Keratinocyte (primary cell): ENCODE data around the gene TMEM132D. TPM values are rescaled to one million over a fixed set of nuclear protein-coding genes. Genes with fewer than 3 reads are reported as not detected.

Experiments
- DNase-seq: peaks from one replicate; pipeline ENCODE4 v3.0.0-alpha.2; 2011; ENCODE audit warnings: low read depth, missing footprints, low spot score
- FAIRE-seq: peaks from 2 replicates; lab custom pipeline; 2011; peaks lifted over from hg19 to GRCh38; lab: Jason Lieb, UNC
- H2AFZ ChIP-seq: 2 replicates; pipeline ENCODE4 v1.6.0; 2012; ENCODE audit warnings: low read length, control low read depth, inconsistent platforms; ENCODE audit not compliant: control insufficient read depth
- H3K27ac ChIP-seq: 2 replicates; pipeline ENCODE4 v1.5.1; 2011; ENCODE audit warnings: low read length; ENCODE audit not compliant: control insufficient read depth, insufficient read depth
- H3K27me3 ChIP-seq: 3 replicates; pipeline ENCODE4 v1.6.0; 2011; ENCODE audit warnings: low read length; ENCODE audit not compliant: control insufficient read depth, insufficient read depth; ENCODE audit errors: extremely low read depth
- H3K36me3 ChIP-seq, 2 experiments: 2 replicates in 1 of 2; 3 replicates in 1 of 2; pipeline ENCODE4 v1.5.1; 2011; ENCODE audit warnings: low read length in 2 of 2, mild to moderate bottlenecking in 1 of 2; ENCODE audit not compliant: control insufficient read depth in 2 of 2, insufficient read depth in 2 of 2; ENCODE audit errors: extremely low read depth in 1 of 2
- H3K4me1 ChIP-seq: 3 replicates; pipeline ENCODE4 v1.5.1; 2011; ENCODE audit warnings: low read length; ENCODE audit not compliant: control insufficient read depth, insufficient read depth; ENCODE audit errors: extremely low read depth
- H3K4me2 ChIP-seq: 3 replicates; pipeline ENCODE4 v1.6.0; 2011; ENCODE audit warnings: low read depth, low read length; ENCODE audit not compliant: control insufficient read depth, insufficient read depth; ENCODE audit errors: extremely low read depth
- H3K4me3 ChIP-seq, 3 experiments: fragments of 200-600 bp in 1 of 3; sonication (generic) in 1 of 3; 2 replicates in 2 of 3; 3 replicates in 1 of 3; pipeline ENCODE4 v1.5.1; 2011 to 2016; ENCODE audit warnings: low read length in 3 of 3, mild to moderate bottlenecking in 3 of 3, control low read depth in 2 of 3, inconsistent platforms in 1 of 3, low read depth in 1 of 3, mixed read lengths in 1 of 3, mixed run types in 1 of 3, moderate library complexity in 1 of 3; ENCODE audit not compliant: control insufficient read depth in 2 of 3, insufficient read depth in 2 of 3; ENCODE audit errors: extremely low read depth in 1 of 3
- H3K79me2 ChIP-seq: 2 replicates; pipeline ENCODE4 v1.6.0; 2012; ENCODE audit warnings: low read length; ENCODE audit not compliant: control insufficient read depth, insufficient read depth
- H3K9ac ChIP-seq: 3 replicates; pipeline ENCODE4 v1.6.0; 2011; ENCODE audit warnings: low read length; ENCODE audit not compliant: control insufficient read depth, insufficient read depth; ENCODE audit errors: extremely low read depth
- H3K9me1 ChIP-seq: 3 replicates; pipeline ENCODE4 v1.6.0; 2011; ENCODE audit warnings: low read length; ENCODE audit not compliant: control insufficient read depth, insufficient read depth; ENCODE audit errors: extremely low read depth
- H3K9me3 ChIP-seq: 2 replicates; pipeline ENCODE4 v1.5.1; 2012; ENCODE audit warnings: low read depth, low read length; ENCODE audit not compliant: control insufficient read depth
- H4K20me1 ChIP-seq: 3 replicates; pipeline ENCODE4 v1.6.0; 2011; ENCODE audit warnings: low read length; ENCODE audit not compliant: control insufficient read depth, insufficient read depth; ENCODE audit errors: extremely low read depth
- EZH2 ChIP-seq: IDR thresholded peaks from one replicate; pipeline ENCODE4 v1.6.1; 2012; ENCODE audit warnings: inconsistent platforms, mild to moderate bottlenecking, low read length, moderate library complexity
- dilution Hi-C: fragments of 300-500 bp; cut with MboI; formaldehyde crosslinking; loops from one replicate; pipeline ENCODE4 v1.7.0; 2020; ENCODE audit warnings: low sequenced_read_pairs; ENCODE audit not compliant: extremely low pct_ligation_motif_present
- polyA plus RNA-seq, 5 experiments: library from polyadenylated mRNA; depleted of rRNA in 3 of 5; stranded (reverse) in 3 of 5; stranded (forward) in 1 of 5; unstranded in 1 of 5; fragments of >200 nt; gene quantifications; 1 replicate in 1 of 5; 2 replicates in 3 of 5; 3 replicates in 1 of 5; pipeline versions ENCODE4 v1.2.1 to v1.2.3, GENCODE V29; 2011 to 2012; ENCODE audit warnings: missing spikeins in 2 of 5, low read depth in 1 of 5, low replicate concordance in 1 of 5
- TF ChIP-seq, protein P1 (sequence below), 3 experiments: IDR thresholded peaks in 1 of 3; conservative IDR thresholded peaks in 1 of 3; optimal IDR thresholded peaks in 1 of 3; 2 replicates in 2 of 3; 3 replicates in 1 of 3; pipeline versions ENCODE3 to v1.5.1; 2011; ENCODE audit warnings: low read length in 3 of 3, mild to moderate bottlenecking in 3 of 3, moderate library complexity in 2 of 3, control low read depth in 1 of 3, inconsistent platforms in 1 of 3; ENCODE audit not compliant: insufficient read depth in 2 of 3; ENCODE audit errors: extremely low read depth in 1 of 3

TMEM132D gene
- polyA plus RNA-seq, 1 donor (not counting 4 experiments of a cell fraction or from before 2014, with no cell fraction given), result not detected

DNA sequence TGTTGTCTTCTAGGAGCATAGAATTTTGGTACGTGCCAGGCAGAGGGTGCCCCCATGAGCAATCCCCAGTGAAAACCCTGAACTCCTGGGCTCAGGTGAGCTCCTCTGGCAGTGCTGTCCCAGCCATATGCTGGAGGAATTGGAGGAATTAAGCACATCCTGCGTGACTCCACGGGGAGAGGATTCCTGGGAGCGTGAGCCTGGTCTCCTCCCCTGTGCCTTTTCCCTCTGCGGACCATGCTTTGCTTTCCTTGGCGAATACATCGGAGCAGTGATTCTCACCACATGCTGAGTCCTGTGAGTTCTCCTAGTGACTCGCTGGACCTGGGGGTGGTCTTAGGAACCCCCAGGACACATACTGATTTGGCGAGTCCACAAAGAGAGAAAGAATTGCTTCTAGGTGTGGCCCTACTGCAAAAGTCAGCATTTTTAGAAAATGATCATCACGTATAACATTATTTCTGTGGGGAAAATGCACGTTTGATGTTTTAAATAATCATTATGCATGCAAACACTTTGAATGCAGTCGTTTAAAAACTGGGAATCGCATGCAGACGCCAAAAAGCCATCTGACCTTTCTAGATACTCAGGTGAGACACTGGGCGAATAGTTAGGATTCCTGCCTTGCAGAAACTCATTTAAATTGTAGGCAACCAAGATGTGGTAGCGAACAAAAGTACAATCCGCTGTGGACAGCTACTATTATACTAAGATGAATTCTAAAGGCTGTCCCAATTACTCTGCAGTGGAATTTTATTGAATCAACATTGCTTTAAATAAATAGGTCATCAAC, 370.9 kb downstream of the TMEM132D start:
- Histone ChIP-seq H3K36me3 (no peaks in the 10 kb centered on the region), H3K9ac (no peak overlapping the region), H3K79me2 (no peaks in the 10 kb centered on the region), H3K4me1 (no peaks in the 10 kb centered on the region), H4K20me1 (no peaks in the 10 kb centered on the region), H2AFZ (no peak overlapping the region), H3K4me3 (no peak overlapping the region), H3K4me2 (no peak overlapping the region), H3K27me3 (no peaks in the 10 kb centered on the region), H3K27ac (no peak overlapping the region), H3K9me1 (no peaks in the 10 kb centered on the region), H3K9me3 (no peaks in the 10 kb centered on the region)
- FAIRE-seq, result no peak
- TF ChIP-seq EZH2, result no peak
- TF ChIP-seq, protein P1, sequence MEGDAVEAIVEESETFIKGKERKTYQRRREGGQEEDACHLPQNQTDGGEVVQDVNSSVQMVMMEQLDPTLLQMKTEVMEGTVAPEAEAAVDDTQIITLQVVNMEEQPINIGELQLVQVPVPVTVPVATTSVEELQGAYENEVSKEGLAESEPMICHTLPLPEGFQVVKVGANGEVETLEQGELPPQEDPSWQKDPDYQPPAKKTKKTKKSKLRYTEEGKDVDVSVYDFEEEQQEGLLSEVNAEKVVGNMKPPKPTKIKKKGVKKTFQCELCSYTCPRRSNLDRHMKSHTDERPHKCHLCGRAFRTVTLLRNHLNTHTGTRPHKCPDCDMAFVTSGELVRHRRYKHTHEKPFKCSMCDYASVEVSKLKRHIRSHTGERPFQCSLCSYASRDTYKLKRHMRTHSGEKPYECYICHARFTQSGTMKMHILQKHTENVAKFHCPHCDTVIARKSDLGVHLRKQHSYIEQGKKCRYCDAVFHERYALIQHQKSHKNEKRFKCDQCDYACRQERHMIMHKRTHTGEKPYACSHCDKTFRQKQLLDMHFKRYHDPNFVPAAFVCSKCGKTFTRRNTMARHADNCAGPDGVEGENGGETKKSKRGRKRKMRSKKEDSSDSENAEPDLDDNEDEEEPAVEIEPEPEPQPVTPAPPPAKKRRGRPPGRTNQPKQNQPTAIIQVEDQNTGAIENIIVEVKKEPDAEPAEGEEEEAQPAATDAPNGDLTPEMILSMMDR (optimal IDR thresholded peaks at IDR 0.05 in 1 of 3, IDR thresholded peaks at IDR 0.05 in 1 of 3, conservative IDR thresholded peaks at IDR 0.05 in 1 of 3; ENCODE audit: extremely low read depth in 1 of 3, insufficient read depth in 2 of 3, low read length in 3 of 3), result no peak
- dilution Hi-C loops, result no loop called here
- DNase-seq, result no peak

DNA sequence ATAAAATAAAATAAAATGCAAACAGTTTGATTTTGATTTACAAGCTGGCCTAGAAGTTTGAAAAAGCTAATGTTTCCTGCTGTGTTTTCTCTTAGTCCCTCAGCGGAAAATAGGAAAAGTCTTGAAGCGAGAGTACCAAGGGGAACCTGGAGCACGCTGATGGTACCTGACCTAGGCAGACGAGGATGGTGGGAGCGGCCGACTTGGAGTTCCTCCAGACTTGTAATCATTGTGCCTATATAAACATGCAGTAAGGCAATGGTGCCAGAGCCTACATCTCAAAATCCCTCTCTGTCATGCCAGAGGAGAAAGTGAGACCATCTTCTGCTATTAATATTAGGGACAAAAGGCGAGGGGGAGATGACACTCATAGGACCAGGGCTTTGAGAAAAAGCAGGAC, 371.7 kb downstream of the TMEM132D start:
- H3K27me3 ChIP-seq, result no peaks in the 10 kb centered on the region
- H3K4me1 ChIP-seq, result no peaks in the 10 kb centered on the region
- H4K20me1 ChIP-seq, result no peaks in the 10 kb centered on the region
- no peaks in the 10 kb centered on the region for H3K79me2 ChIP-seq
- dilution Hi-C loops, result no loop called here
- H3K4me3 ChIP-seq, result no peak overlapping the region
- H3K4me2 ChIP-seq, result no peak overlapping the region
- H3K9ac ChIP-seq, result no peak overlapping the region
- no peaks in the 10 kb centered on the region for H3K36me3 ChIP-seq
- H3K27ac ChIP-seq, result no peak overlapping the region
- FAIRE-seq, result no peak
- no peak overlapping the region for H2AFZ ChIP-seq
- no peak for TF ChIP-seq EZH2
- TF ChIP-seq, protein P1 (optimal IDR thresholded peaks at IDR 0.05 in 1 of 3, IDR thresholded peaks at IDR 0.05 in 1 of 3, conservative IDR thresholded peaks at IDR 0.05 in 1 of 3; ENCODE audit: extremely low read depth in 1 of 3, insufficient read depth in 2 of 3, low read length in 3 of 3), result no peak
- no peak for DNase-seq
- no peaks in the 10 kb centered on the region for H3K9me1 ChIP-seq
- H3K9me3 ChIP-seq, result no peaks in the 10 kb centered on the region
